ENCODE data around the gene EGFL7. TPM values are rescaled to one million over a fixed set of nuclear protein-coding genes. Genes with fewer than 3 reads are reported as not detected.

Gene EGFL7
- total and polyA plus RNA-seq, 2 of the 13 experiments (the other 11 are each of a cell fraction or from before 2014, with no cell fraction given): 0.20 to 5.1 TPM

GRCh38 chr9:136710543-136710942 is 47.8 kb downstream of the EGFL7 start:
- no peak for ATAC-seq
- no peaks in the 10 kb centered on the region for H3K79me2 ChIP-seq (ENCODE audit: insufficient read depth, low read length)
- no peak overlapping the region for H3K4me3 ChIP-seq (replicated peaks in 1 of 3; ENCODE audit: insufficient read depth in 1 of 3, low read depth in 2 of 3, low read length in 3 of 3)
- FAIRE-seq: no peak
- no peaks in the 10 kb centered on the region for H3K36me3 ChIP-seq (replicated peaks in 1 of 2; ENCODE audit: control insufficient read depth in 1 of 2, insufficient read depth in 2 of 2, low read length in 2 of 2)
- intact Hi-C loops (cut with micrococcal nuclease; ENCODE audit: unreplicated experiment) (no loop called here), in situ Hi-C loops (cut with HindIII; ENCODE audit: extremely low pct_ligation_motif_present, low pct_unique_long_range_greater_than_20kb) (no loop called here)
- H3K9me3 ChIP-seq (ENCODE audit: low read length): no peaks in the 10 kb centered on the region
- TF ChIP-seq SRSF1 (optimal IDR thresholded peaks at IDR 0.05; ENCODE audit: low read depth, low read length) (no peak), REST (IDR thresholded peaks at IDR 0.05; ENCODE audit: borderline replicate concordance in 1 of 2, low read depth in 1 of 2, low read length in 2 of 2) (no peak), TFAP4 (IDR thresholded peaks at IDR 0.05; ENCODE audit: borderline replicate concordance, low read depth) (no peak), ZNF18 (CRISPR knock-in tag; IDR thresholded peaks at IDR 0.05; ENCODE audit: insufficient replicate concordance) (no peak)
- BruUV-seq (replicated peaks): no TSS peak
- H3K4me1 ChIP-seq (ENCODE audit: insufficient read depth, low read length): peaks cover 29% of the 10 kb centered on the region
- DNase-seq (ENCODE audit: low spot score): no peak
- H3K4me2 ChIP-seq (ENCODE audit: low read depth, low read length): no peak overlapping the region
- ChIA-PET CTCF (ENCODE audit: low intra/inter-chr PET ratio, low total read pairs) (no interaction called here), POLR2A (no interaction called here)
- 15% methylated on average over 7 of the region's 7 CpGs for WGBS (ENCODE audit: low lambda C conversion rate)
- no peak overlapping the region for H3K27ac ChIP-seq (ENCODE audit: extremely low read length, insufficient read depth, low read length)
- H3K27me3 ChIP-seq (ENCODE audit: control insufficient read depth in 1 of 2, insufficient read depth in 2 of 2, low read length in 2 of 2): peaks cover 15 to 60% of the 10 kb centered on the region in 2 experiments; a peak in 3 of 5 replicates
- no peaks in the 10 kb centered on the region for H4K20me1 ChIP-seq (ENCODE audit: insufficient read depth, low read length)
- no peak overlapping the region for H2AFZ ChIP-seq (ENCODE audit: low read length)
- H3K9ac ChIP-seq (ENCODE audit: insufficient read depth, low read depth, low read length): no peak overlapping the region

Measured in HepG2 (cell line).